SIG-M5 treated with dmso at 0.1 percent for 504 hours (cell line): ENCODE measurements around the gene CXCL17.

Source experiments
- DNase-seq: peaks from one replicate; lab custom pipeline; 2025; ENCODE audit not compliant: unreplicated experiment; lab: John Stamatoyannopoulos, UW

The CXCL17 gene

DNA sequence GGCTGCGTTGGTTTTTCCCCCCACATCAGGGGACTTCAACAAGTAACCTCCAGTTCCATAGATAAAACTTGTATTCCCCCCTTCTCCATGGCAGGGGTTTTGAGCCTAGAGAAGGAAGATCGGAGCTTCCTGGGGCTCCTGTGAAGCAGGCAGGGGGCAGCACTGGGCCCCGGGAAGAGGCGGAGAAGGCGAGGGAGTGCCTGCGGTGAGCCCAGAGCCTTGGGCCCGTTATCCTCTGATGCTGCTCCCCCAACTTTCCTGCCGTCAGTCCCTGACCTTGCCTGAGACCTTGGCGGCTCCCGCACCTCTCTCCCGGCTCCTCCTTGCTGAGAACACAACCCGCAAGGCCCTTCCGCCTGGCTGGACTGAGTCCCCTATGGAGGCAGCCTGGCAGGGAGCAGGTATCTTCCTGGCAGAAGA, 18.0 kb downstream of the CXCL17 start:
- DNase-seq: no peak

DNA sequence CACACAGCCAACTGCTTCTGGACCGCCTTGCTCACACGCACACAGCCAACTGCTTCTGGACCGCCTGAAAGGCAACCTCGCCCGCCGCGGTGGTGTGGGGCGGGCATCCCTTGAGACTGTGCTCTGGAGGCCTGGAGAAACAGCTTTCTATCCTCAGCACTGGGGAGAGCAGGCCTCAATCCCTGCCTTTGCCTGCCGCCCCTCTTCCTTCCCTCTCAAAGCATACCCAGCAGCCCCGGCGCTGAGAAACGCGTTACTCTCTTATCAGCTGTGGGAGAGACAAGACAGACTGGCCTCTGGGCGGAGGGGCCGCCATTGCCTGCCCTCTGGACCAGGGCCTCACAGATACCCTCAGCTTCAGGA, 18.4 kb downstream of the CXCL17 start:
- DNase-seq: no peak

DNA sequence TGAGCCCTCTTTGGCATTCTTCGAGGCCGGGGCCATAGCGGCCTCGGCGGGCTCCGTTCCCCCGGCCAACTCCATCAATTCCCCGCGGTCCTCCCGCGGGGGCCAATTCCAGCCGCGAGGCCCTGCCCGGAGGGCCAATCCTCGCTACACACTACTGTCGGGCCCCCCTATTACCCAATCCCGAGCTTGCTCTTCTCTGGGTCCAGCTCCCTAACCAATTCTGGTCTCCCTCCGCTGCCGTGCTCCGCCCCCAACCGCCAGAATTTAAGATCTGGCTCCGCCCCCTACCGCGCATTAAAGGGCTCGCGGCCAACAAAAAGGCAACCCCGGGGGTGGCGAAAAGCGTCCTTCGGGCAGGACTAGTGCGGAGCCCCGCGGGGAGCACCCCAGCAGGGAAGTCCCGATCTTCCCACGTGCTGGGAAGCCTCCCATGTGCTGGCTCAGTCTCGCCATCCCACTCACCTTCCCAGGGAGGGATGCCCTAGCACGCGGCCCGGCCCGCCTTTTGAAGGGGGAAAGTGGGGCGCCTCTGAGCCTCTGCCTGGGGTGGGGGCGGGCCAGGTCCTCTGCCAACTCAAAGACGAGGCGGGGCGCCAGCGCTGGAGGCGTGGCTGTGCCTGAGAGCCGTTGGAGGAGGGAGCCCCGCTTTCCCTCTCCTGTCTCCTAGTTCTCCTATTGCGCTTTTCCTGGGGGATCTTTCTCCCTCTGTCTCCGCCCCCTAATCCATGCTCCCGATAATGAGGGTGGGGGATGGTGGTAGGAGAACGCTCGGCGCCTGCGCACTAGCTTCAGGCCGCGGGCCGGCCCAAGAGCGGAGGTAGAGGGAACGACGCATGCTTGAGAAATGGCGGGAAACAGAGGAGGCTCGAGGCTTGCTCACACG, 19.0 kb downstream of the CXCL17 start:
- DNase-seq: no peak

DNA sequence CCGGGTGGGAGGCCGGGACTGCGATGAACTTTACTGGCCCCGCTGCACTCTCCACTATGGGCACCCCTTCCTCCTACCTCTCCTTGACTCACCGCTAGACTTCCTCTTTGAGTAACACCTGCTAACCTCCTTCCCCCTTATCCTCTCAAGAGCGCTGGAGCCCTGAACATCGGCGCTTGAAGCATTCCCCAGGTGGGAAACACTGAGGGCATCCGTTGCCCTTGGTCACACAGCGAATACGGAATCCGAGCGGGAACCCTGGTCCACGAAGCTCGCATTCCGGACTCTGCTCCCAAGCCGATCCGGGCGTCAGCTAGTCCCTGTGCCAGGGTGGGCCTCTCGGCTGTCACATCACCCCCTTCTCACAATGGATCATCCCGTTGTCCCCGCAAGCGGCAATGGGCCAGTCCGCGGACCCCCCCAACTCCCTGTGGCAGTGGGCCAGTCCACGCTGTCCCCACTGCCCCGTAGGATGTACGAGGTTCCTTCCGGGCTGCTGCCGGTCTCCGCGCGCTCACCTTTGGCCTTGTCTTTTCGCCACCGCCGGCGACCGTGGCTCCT, 19.8 kb downstream of the CXCL17 start:
- DNase-seq: no peak

DNA sequence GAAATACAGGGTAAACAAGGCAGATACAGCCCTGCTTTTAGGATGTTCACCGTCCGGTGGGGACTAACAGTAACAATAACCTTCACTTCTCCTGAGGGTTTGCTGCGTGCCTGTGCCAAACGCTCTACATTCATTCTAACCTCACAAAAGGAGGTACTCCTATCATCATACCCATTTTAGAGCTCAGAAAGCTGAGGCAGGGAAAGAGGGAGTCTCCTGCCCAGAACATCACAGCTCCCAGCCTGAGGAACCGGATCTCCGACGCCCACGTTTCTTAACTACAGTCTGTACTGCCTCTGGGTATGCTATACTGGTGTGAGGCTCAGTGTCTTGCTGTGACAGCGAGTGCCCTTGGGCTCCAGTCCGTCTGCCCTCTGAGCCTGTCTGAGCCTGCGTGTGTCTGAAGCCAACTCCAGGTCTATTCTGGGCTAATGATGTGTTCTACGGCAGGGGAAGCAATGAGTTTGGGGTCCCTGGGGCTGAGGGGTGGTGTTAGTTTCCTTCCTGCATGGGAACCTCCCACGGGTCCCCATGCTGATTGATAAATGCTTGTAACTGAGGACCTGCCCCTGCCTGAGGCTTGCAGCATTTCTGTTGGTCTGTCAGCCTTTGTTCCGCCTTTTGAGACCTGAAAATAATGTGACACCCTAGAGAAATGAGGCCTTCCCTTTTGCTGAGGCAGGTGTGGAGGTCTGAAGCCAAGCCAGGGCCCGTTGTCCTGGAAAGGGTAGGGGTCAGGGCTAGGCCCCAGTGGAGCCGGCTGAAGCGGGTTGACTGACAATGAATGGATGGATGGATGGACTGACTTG, 20.4 kb downstream of the CXCL17 start:
- no peak for DNase-seq

DNA sequence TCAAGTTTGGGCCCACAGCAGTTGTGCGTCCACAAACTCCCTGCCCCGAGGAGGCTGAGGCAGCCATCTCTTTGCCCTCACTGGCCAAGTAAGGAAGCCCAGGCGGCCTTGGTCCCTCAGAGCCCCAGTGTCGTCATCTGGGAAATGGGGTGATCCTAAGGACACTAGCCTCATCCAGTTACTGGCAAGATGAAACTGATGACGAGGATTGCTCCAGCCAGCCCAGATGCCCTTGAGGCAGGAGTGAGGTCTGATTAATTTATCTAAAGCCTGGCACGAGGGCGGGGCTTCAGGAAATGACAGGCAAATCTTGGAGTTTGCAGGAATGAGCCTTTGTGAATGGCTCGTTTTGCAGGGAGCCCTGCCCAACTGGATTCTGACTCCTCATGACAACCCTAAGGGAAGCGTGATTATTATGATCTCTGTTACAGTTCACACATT, 21.1 kb downstream of the CXCL17 start:
- DNase-seq: peak; percentile 44

DNA sequence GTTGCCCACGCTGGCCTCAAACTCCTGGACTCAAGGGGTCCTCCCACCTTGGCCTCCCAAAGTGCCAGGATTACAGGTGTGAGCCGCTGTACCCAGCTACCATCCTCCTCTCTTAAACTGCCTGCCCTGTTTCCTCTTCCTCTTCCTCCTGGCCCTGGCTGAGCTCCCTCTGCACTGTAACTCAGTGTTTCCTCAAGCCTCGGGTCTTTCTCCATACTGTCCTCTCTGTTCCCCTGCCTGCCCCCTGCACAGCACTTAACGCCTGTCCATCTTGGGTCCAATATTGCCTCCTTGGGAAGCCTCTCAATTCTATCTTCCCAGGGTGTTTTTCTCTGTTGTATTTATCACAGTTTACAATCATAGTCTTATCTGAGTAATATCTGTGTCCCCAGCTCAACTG, 21.6 kb downstream of the CXCL17 start:
- DNase-seq: no peak

DNA sequence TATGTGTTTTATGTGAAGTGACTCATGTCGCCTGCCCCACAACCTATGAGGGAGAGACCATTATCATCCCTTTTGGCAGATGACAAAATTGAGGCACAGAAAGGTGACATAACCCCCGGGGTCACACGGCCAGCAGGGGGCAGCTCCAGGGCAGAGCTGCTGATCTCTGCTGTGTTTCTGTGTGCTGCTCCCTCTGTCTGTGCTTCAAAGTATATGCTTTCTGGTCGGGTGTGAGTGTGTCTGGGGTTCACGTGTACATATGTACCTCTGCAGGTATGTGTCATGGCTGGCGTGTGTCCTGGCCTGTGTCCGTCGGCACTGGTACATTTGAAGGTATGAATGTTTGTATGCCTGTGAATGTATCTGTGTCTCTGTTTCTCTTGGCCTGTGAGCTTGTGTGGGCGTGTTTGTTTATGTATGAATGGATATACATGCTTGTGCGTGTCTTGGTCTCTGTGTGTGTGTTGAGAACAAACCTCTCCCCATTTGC, 22.6 kb downstream of the CXCL17 start:
- DNase-seq: peak; percentile 65

DNA sequence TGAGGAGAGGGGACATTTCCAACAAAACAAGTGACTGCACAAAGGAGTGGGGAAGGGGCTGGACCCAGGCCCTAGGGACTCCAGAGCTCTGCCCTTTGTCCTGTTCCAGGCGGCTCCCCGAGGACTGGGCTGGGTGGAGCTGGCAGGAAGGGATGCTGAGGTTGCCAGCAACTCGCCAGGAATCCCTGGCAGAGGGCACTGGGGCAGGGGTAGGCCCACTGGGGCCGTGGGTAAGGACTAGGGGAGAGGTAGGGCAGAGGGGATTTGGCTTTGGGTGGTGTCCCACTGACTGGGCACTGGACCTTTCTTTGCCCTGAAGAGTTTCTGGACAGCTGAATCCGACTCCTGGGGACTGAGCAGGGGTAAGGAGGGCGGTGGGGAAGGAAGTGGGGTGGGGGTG, 23.4 kb downstream of the CXCL17 start:
- no peak for DNase-seq

DNA sequence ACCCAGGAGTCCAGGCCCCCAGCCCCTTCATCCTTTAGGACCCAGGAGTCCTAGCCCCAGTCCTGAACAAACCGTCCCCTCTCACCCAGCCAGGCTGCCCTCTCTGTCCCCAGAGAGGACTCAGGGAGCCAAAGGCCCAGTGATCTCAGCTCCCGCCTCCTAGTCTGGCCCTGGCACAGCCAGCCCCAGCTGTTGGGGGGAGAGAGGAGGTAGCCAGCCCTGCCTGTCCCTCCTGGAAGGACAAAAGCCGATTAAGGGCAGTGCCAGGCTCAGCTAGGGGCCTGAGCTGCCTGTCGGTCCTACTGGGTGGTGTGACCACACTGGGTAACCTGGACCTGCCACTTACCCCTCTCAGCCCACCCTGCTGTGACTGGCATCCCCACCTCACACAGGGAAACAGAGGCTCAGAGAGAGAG, 30.1 kb downstream of the CXCL17 start:
- no peak for DNase-seq

DNA sequence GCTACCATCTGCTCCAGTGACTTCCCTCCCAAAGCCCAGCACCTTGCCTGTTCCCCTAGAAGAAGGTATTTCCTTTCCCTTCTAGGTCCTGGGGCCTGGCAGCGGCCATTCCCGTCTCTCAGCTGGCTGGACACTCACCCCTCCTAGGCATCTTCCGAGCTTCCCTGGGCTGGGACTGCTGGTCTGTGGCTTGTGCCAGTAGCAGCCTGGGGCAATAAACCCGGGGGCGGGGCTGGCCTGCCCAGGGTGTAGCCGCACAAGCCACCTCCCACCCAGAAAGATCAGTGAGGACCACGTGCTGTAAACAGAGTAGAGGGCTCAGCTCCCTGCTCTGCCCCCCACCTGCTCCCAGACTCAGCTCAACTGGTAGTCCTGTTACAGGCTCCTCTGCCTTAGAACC, 30.5 kb downstream of the CXCL17 start:
- no peak for DNase-seq

DNA sequence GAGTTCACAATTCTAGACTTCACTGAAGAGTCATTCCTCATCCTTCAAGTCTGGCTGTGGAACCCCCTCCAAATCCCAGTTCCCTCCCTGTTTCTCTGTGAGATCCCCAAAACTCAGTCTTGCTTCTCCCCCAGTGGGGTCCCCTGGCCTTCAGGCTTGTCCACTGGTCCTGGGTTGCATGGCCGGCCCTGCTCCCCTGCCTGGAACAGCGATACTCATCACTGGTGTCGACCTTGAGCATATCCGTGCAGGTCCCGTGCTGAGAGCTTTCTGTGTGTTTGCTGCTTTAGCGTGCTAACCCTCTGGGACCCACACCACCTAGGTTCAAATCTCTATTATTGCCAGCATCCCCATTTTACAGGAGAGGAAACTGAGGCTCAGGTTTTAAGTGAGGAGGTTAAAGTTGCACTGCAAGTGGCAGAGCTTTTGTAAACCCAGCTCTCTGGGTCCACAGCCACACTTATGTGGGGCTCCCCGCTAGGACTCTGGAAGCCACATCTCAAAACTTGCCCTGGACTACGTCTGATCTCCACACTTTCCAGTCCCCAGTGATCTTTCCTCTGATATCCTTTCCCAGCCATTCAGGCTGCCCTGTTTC, 31.1 kb downstream of the CXCL17 start:
- DNase-seq: no peak

DNA sequence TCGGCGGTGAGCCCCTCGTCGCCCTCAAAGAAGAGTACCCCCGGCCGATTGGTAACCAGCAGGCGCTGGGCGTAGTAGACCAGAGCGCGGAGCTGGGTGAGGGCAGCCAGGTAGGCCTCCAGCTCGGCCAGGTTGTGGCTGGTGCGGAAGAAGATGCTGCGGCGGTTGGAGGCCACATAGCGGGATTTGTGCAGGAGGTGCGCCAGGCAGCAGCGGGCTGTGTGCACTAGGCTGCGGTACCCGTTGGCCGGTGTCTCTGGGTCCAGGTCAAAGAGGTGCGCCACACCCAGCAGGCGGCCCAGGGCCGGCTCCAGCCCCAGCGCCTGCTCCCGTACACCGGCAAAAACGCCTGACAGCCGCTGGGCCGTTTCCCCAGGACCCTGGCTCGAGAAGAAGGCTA, 32.4 kb downstream of the CXCL17 start:
- DNase-seq: no peak

DNA sequence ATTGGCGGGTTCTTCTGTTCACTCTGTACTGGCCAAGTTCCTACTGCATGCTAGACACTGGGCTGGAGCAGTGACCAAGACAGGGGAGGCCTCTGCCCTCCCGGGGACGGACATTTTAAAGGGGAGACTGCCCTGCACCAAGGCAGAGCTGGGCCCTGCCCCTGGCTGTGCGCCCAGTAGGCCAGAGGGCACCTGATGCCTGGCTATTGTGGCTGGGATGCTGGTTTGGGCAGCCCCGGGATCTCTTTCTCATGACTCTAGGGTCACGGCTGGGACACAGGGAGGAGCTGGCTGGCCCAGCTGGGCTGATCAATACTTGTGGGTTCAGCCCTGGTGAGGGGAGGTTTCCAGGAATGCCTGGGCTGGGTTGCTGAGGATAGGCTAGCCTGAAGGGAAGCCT, 33.3 kb downstream of the CXCL17 start:
- no peak for DNase-seq

DNA sequence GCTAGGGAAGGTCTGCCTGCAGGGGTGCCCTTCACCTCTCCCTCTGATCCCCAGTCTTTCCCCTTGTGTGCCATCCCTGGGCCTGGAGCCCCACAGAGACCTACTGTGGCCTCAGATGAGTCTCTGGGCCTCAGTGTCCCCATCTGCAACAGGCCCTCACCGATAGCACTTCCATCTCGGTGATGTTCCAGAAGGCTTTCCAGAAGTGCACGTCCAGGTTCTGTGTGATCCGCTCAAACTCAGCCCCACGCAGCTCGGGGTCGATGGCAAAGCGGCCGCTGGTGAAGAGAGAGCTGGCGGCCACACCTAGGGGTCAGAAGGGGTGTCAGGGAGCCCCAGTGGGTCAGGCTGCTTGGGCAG, 35.0 kb downstream of the CXCL17 start:
- DNase-seq: no peak

DNA sequence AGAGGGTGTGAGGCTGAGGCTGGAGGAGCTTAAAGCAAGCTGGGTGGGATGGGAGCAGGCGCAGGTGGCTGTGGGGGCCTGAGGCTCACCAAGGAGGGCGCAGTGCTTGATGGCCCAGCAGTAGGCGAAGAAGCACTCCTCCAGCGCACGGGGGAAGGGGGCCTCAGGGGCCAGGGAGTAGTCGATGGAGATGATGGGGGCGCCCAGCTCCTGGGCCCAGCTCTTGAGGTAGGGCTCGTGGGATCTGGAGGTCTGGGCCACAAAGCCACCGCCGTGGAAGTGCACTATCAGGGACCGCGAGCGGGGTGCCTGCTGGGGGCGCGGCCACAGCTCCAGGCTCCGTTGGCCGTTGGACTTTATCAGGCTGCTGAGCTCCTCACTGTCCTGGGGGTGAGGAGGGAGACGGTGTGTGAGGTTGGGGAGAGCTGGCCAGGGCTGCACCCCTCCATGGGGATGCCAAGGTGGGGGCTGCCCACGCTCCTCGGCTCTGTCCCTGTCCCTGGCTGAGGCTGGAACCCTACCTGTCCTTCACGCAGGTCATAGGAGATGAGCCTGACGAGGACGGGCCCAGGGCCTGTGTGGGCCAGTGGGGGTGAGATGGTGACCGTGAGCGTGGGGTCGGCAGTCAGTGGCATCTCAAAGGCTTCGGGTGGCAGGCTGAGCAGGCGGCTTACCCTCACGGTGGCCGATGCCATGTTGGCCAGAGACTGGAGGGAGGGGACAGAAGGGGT, 35.5 kb downstream of the CXCL17 start:
- DNase-seq: no peak

DNA sequence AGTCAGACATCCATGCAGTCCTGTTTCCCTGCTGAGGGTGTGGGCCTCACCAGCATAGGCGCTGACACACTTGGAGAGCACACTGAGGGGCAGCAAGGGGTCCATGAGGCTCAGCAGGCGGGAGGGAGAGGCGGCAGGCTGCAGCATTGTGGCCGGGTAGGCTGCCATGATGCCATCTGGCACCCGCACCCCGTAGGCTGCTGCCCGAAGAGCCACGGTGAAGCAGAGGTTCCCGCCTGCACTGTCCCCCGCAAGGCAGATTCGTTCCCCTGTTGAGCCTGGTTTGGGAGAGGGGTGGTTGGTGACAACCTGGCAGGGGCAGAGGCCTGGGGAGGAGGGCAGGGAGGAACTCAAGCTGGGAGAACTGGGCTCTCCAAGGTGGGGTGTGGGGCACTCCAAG, 36.6 kb downstream of the CXCL17 start:
- DNase-seq: no peak

DNA sequence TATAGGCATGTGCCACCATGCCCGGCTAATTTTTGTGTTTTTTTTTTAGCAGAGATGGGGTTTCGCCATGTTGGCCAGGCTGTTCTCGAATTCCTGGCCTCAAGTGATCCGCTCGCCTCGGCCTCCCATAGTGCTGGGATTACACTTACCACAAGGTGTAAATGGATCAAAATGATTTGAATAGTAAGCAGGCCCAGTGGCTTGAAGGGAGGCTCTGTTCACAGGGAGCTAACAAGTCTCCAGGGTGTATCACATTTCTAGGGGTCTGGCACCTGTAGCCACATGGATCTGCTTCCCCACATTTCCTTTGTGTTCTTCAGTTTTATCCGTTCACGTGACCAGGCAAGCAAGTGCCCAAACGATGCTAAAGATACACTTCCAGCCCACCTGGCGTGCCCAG, 39.2 kb downstream of the CXCL17 start:
- no peak for DNase-seq

DNA sequence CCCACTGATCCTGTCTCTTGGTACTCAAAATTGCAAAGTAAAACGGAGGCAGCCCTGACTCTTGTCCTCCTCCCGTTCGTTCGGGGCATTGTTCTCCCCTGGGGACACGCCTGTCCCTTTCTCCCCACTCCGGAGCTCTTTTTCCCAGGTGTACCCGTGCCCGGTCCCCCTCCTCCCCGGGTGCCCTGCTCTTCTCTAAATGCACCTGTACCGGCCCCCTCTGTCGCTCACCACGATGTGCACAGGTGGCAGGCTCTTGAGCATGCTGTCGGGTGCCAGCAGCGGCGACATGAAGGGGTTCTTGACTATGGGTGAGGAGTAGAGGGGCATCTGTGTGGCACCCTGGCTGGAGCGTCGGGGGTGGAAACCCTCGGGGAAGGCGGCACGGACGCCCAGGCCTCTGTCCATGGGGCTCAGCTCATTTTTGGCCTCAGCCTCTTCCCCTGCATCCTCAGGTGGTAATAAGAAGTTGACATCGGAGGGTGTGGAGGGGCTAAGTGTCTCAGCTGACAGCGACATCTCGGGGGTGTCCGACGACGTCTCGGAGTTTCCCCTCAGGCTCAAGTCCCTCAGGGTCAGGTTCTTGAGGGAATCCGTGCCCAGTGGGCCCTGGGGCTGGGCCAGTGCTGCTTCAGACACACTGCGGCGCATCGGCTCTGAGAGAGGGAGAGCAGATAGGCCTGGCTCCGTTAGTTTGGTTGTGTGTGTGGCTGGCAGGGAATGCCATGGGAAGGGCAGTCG, 40.2 kb downstream of the CXCL17 start:
- no peak for DNase-seq
